HepG2 (cell line): ENCODE results near the gene RUVBL2. TPM values are rescaled to one million over a fixed set of nuclear protein-coding genes. Genes with fewer than 3 reads are reported as not detected.

Source experiments
- ATAC-seq: fragments of 200-7000 bp; cut with Tn5 transposase; 3 replicates; pipeline ENCODE4 v1.9.1; 2020; ENCODE audit warnings: mild to moderate bottlenecking, moderate library complexity
- BruUV-seq: library from RNA; stranded (reverse); fragments of 400-500 nt; replicated peaks from 2 replicates; lab custom pipeline; 2021; lab: Mats Ljungman, UMichigan
- CTCF ChIA-PET: fragments of 300-600 bp; formaldehyde crosslinking; extraction: SDS; loops from one replicate; lab custom pipeline; 2021; ENCODE audit warnings: low total read pairs, inconsistent platforms, low intra/inter-chr PET ratio; lab: Yijun Ruan, JAX
- POLR2A ChIA-PET: fragments of 350-600 bp; sonication (Branson Sonifier 250); formaldehyde crosslinking; loops from one replicate; lab custom pipeline; 2020; ENCODE audit warnings: antibody characterized with exemption, inconsistent platforms; lab: Yijun Ruan, JAX
- DNase-seq: peaks from one replicate; pipeline ENCODE4 v3.0.0-alpha.2; 2015; ENCODE audit warnings: low spot score
- FAIRE-seq: peaks from 3 replicates; lab custom pipeline; 2011; peaks lifted over from hg19 to GRCh38; lab: Jason Lieb, UNC
- H2AFZ ChIP-seq: one replicate; pipeline ENCODE4 v1.6.1; 2011; ENCODE audit warnings: low read length, inconsistent platforms
- H3K27ac ChIP-seq: fragments of 300-600 bp; 3 replicates; pipeline ENCODE4 v1.8.0; 2011; ENCODE audit warnings: mixed run types, mild to moderate bottlenecking, mixed read lengths, low read length, inconsistent platforms; ENCODE audit not compliant: insufficient read depth; ENCODE audit errors: extremely low read length
- H3K27me3 ChIP-seq, 2 experiments: fragments of 200-600 bp in 1 of 2; 2 replicates in 1 of 2; 3 replicates in 1 of 2; pipeline versions ENCODE4 v1.6.0 to v1.8.0; 2011; ENCODE audit warnings: low read length in 2 of 2, mild to moderate bottlenecking in 2 of 2, moderate library complexity in 2 of 2, inconsistent platforms in 1 of 2; ENCODE audit not compliant: insufficient read depth in 2 of 2, control insufficient read depth in 1 of 2
- H3K36me3 ChIP-seq, 2 experiments: fragments of 200-600 bp in 1 of 2; replicated peaks in 1 of 2; 2 replicates in 1 of 2; 3 replicates in 1 of 2; pipeline versions ENCODE4 v1.5.1 to v1.8.0; 2011; ENCODE audit warnings: low read length in 2 of 2, inconsistent platforms in 1 of 2; ENCODE audit not compliant: insufficient read depth in 2 of 2, control insufficient read depth in 1 of 2
- H3K4me1 ChIP-seq: 2 replicates; pipeline ENCODE4 v1.5.1; 2012; ENCODE audit warnings: low read length, inconsistent platforms; ENCODE audit not compliant: insufficient read depth
- H3K4me2 ChIP-seq: 2 replicates; pipeline ENCODE4 v1.6.0; 2011; ENCODE audit warnings: low read depth, low read length, inconsistent platforms
- H3K4me3 ChIP-seq, 3 experiments: fragments of 200-600 bp in 1 of 3; sonication (generic), shearing (Covaris generic) in 1 of 3; replicated peaks in 1 of 3; 2 replicates each; pipeline ENCODE4 v1.5.1; 2011 to 2016; ENCODE audit warnings: low read length in 3 of 3, inconsistent platforms in 2 of 3, low read depth in 2 of 3, mild to moderate bottlenecking in 2 of 3, control low read depth in 1 of 3, mixed read lengths in 1 of 3; ENCODE audit not compliant: insufficient read depth in 1 of 3
- H3K79me2 ChIP-seq: one replicate; pipeline ENCODE4 v1.6.1; 2011; ENCODE audit warnings: low read length, inconsistent platforms; ENCODE audit not compliant: insufficient read depth
- H3K9ac ChIP-seq: 2 replicates; pipeline ENCODE4 v1.6.0; 2011; ENCODE audit warnings: mild to moderate bottlenecking, low read depth, low read length, inconsistent platforms; ENCODE audit not compliant: insufficient read depth
- H3K9me3 ChIP-seq: 2 replicates; pipeline ENCODE4 v1.5.1; 2012; ENCODE audit warnings: mild to moderate bottlenecking, low read length
- H4K20me1 ChIP-seq: 2 replicates; pipeline ENCODE4 v1.6.0; 2011; ENCODE audit warnings: inconsistent platforms, mild to moderate bottlenecking, low read length, moderate library complexity; ENCODE audit not compliant: insufficient read depth
- ADNP ChIP-seq: sonication (generic); formaldehyde crosslinking; IDR thresholded peaks from 2 replicates; pipeline ENCODE4 v1.4.0; 2020; ENCODE audit warnings: missing genetic modification reagents
- DZIP1 ChIP-seq: sonication (generic); formaldehyde crosslinking; IDR thresholded peaks from 2 replicates; pipeline ENCODE4 v1.5.0; 2020; ENCODE audit warnings: mild to moderate bottlenecking, missing genetic modification reagents
- ELF1 ChIP-seq: sonication (generic); formaldehyde crosslinking; IDR thresholded peaks from 2 replicates; pipeline ENCODE4 v1.4.0; 2020; ENCODE audit warnings: missing genetic modification reagents
- FOSL2 ChIP-seq: sonication (generic); formaldehyde crosslinking; IDR thresholded peaks from 2 replicates; pipeline ENCODE4 v1.4.0; 2020; ENCODE audit warnings: missing genetic modification reagents
- GABPA ChIP-seq, 2 experiments: IDR thresholded peaks; 2 replicates each; pipeline ENCODE4 v1.6.1; 2011 to 2016; ENCODE audit warnings: low read depth in 2 of 2, low read length in 1 of 2, missing biosample characterization in 1 of 2, missing genetic modification characterization in 1 of 2
- GRHL1 ChIP-seq: sonication (generic); formaldehyde crosslinking; conservative IDR thresholded peaks from 2 replicates; pipeline ENCODE4 v1.8.0; 2022; ENCODE audit warnings: missing genetic modification reagents
- HMGXB4 ChIP-seq, 2 experiments: sonication (generic) in 1 of 2; formaldehyde crosslinking in 1 of 2; IDR thresholded peaks; 2 replicates each; pipeline versions ENCODE4 v1.4.0 to v1.6.1; 2018 to 2020; ENCODE audit warnings: missing genetic modification reagents in 2 of 2, borderline replicate concordance in 1 of 2, low read depth in 1 of 2, mild to moderate bottlenecking in 1 of 2, missing biosample characterization in 1 of 2
- MZF1 ChIP-seq: sonication (generic); formaldehyde crosslinking; IDR thresholded peaks from 2 replicates; pipeline ENCODE4 v1.8.1; 2023; ENCODE audit warnings: mild to moderate bottlenecking, missing genetic modification reagents, borderline replicate concordance
- U2AF1 ChIP-seq: fragments of 200-400 bp; formaldehyde crosslinking; optimal IDR thresholded peaks from 2 replicates; pipeline ENCODE3; 2017; ENCODE audit warnings: mild to moderate bottlenecking, low read depth, low read length
- ZBTB8A ChIP-seq: sonication (generic); formaldehyde crosslinking; IDR thresholded peaks from 2 replicates; pipeline ENCODE4 v1.4.0; 2020; ENCODE audit warnings: mild to moderate bottlenecking, low read depth, missing genetic modification reagents, borderline replicate concordance
- ZNF143 ChIP-seq: sonication (generic); formaldehyde crosslinking; IDR thresholded peaks from 2 replicates; pipeline ENCODE4 v1.4.0; 2020; ENCODE audit warnings: missing genetic modification reagents
- ZNF691 ChIP-seq: sonication (generic); formaldehyde crosslinking; IDR thresholded peaks from 2 replicates; pipeline ENCODE4 v1.4.0; 2020; ENCODE audit warnings: missing genetic modification reagents, low read depth, mild to moderate bottlenecking, borderline replicate concordance
- ZSCAN30 ChIP-seq: sonication (generic); formaldehyde crosslinking; IDR thresholded peaks from 2 replicates; pipeline ENCODE4 v1.5.0; 2020; ENCODE audit warnings: mild to moderate bottlenecking, missing genetic modification reagents
- WGBS: methylation state at CpG from one replicate; pipeline ENCODE4 v1.1.6; 2017; ENCODE audit warnings: low lambda C conversion rate; 5-methylcytosine and 5-hydroxymethylcytosine counted together
- in situ Hi-C: cut with HindIII; loops from 2 replicates; pipeline ENCODE4 v1.10.0; 2017; ENCODE audit warnings: low pct_unique_long_range_greater_than_20kb; ENCODE audit not compliant: extremely low pct_ligation_motif_present
- intact Hi-C: fragments of 100-400 bp; cut with micrococcal nuclease; formaldehyde crosslinking; loops from one replicate; pipeline ENCODE4 v1.10.0; 2022; ENCODE audit not compliant: unreplicated experiment
- polyA plus RNA-seq, 8 experiments: library from polyadenylated mRNA; depleted of rRNA in 3 of 8; stranded (reverse) in 7 of 8; unstranded in 1 of 8; fragments of >200 nt; fragmentation: Illumina TruSeq in 4 of 8; extraction: Trizol in 4 of 8; gene quantifications; 2 replicates each; pipeline versions ENCODE4 v1.2.1 to v1.2.3, GENCODE V29; 2011 to 2016; ENCODE audit warnings: low read depth in 4 of 8, missing spikeins in 1 of 8, mixed read lengths in 1 of 8; ENCODE audit not compliant: insufficient read depth in 1 of 8
- total RNA-seq, 5 experiments: library from RNA; depleted of rRNA; stranded (reverse); fragments of >200 nt; fragmentation: Illumina TruSeq; extraction: Trizol; gene quantifications; 2 replicates each; pipeline ENCODE4 v1.2.3, GENCODE V29; 2016; ENCODE audit warnings: low read depth in 1 of 5

RUVBL2 gene
- total and polyA plus RNA-seq, 2 of the 13 experiments (the other 11 are each of a cell fraction or from before 2014, with no cell fraction given) = 120 to 122 TPM

GRCh38 chr19:48970923-48971395 is 22.7 kb upstream of the RUVBL2 start (continued):
- TF ChIP-seq HMGXB4 (CRISPR knock-in tag; IDR thresholded peaks at IDR 0.05; ENCODE audit: borderline replicate concordance in 1 of 2, low read depth in 1 of 2) (peak in 1 of 2 experiments; percentile 40; a peak in 1 of 4 replicates), U2AF1 (no peak)

GRCh38 chr19:48975947-48976847 is 17.5 kb upstream of the RUVBL2 start:
- Histone ChIP-seq H3K27ac (no peak overlapping the region), H3K4me2 (no peak overlapping the region), H3K9me3 (no peaks in the 10 kb centered on the region), H2AFZ (no peak overlapping the region), H3K27me3 (no peaks in the 10 kb centered on the region), H3K4me1 (no peaks in the 10 kb centered on the region), H3K79me2 (no peaks in the 10 kb centered on the region), H3K36me3 (peaks cover 8 to 26% of the 10 kb centered on the region in 2 experiments; a peak in 4 of 5 replicates), H3K4me3 (no peak overlapping the region), H4K20me1 (no peaks in the 10 kb centered on the region), H3K9ac (no peak overlapping the region)
- DNase-seq (no peak), FAIRE-seq (no peak), ATAC-seq (peak; percentile 59)
- ChIA-PET POLR2A (interaction anchor here (0.7 to 4.1 kb wide), 5 partner anchors 10 to 238 kb away, joined by 3 to 18 read pairs (median 4); partner anchors contain the start of genes GYS1 and RUVBL2), CTCF (no interaction called here)
- 94% methylated on average over 13 of the region's 13 CpGs for WGBS
- BruUV-seq = no TSS peak
- in situ Hi-C loops = no loop called here
- intact Hi-C loops = no loop called here
- TF ChIP-seq FOSL2 (CRISPR knock-in tag) (no peak), ADNP (no peak), ELF1 (CRISPR knock-in tag) (0 out of 2 replicates have a peak, but pooled peaks have one; percentile 34), DZIP1 (CRISPR knock-in tag) (no peak), ZSCAN30 (CRISPR knock-in tag) (no peak), GABPA (IDR thresholded peaks at IDR 0.05; ENCODE audit: low read depth, low read length) (peak; percentile 9; the same call in 1 of the 2 replicates), GABPA (CRISPR knock-in tag; IDR thresholded peaks at IDR 0.05; ENCODE audit: low read depth) (peak; percentile 81), GRHL1 (no peak), ZBTB8A (CRISPR knock-in tag) (no peak), ZNF143 (CRISPR knock-in tag) (peak; percentile 91), MZF1 (CRISPR knock-in tag) (no peak), ZNF691 (CRISPR knock-in tag) (no peak)
